OCI-LY7 (cell line): ENCODE data around the gene ECHDC1. TPM values are rescaled to one million over a fixed set of nuclear protein-coding genes. Genes with fewer than 3 reads are reported as not detected.

Experiments used
- BruUV-seq: library from RNA; stranded (reverse); fragments of 400-500 nt; replicated peaks from 2 replicates; lab custom pipeline; 2021; lab: Mats Ljungman, UMichigan
- CTCF ChIA-PET: fragments of 300-600 bp; sonication (Branson Sonifier 250); formaldehyde crosslinking; loops from one replicate; lab custom pipeline; 2022; ENCODE audit warnings: antibody characterized with exemption; ENCODE audit not compliant: unreplicated experiment; lab: Charles Lee
- POLR2A ChIA-PET: fragments of 300-600 bp; sonication (Branson Sonifier 250); formaldehyde crosslinking; loops from one replicate; lab custom pipeline; 2022; ENCODE audit warnings: antibody characterized with exemption; lab: Charles Lee
- DNase-seq: peaks from one replicate; pipeline ENCODE4 v3.0.0-alpha.2; 2015; ENCODE audit warnings: low spot score
- H2AFZ ChIP-seq: fragments of 200-600 bp; sonication (generic), shearing (Covaris generic); 2 replicates; pipeline ENCODE4 v1.6.1; 2014; ENCODE audit warnings: mild to moderate bottlenecking, antibody characterized with exemption, low read length, moderate library complexity
- H3K27ac ChIP-seq: fragments of 200-600 bp; sonication (generic); 2 replicates; pipeline ENCODE4 v1.5.1; 2014; ENCODE audit warnings: mixed run types, low read depth, mild to moderate bottlenecking, moderate library complexity, low read length, inconsistent platforms; ENCODE audit not compliant: poor library complexity, severe bottlenecking
- H3K36me3 ChIP-seq: fragments of 200-600 bp; sonication (generic); 2 replicates; pipeline ENCODE4 v1.6.1; 2014; ENCODE audit warnings: mild to moderate bottlenecking, antibody characterized with exemption, low read length, moderate library complexity, mixed read lengths; ENCODE audit not compliant: insufficient read depth
- H3K4me1 ChIP-seq: fragments of 200-600 bp; sonication (generic); 2 replicates; pipeline ENCODE4 v1.5.1; 2014; ENCODE audit warnings: mild to moderate bottlenecking, low read length; ENCODE audit not compliant: insufficient read depth, poor library complexity, severe bottlenecking
- H3K4me2 ChIP-seq: fragments of 200-600 bp; sonication (generic); 2 replicates; pipeline ENCODE4 v1.6.1; 2014; ENCODE audit warnings: mild to moderate bottlenecking, low read length
- H3K4me3 ChIP-seq: fragments of 200-600 bp; sonication (generic); 2 replicates; pipeline ENCODE4 v1.5.1; 2014; ENCODE audit warnings: mild to moderate bottlenecking, low read depth, low read length; ENCODE audit not compliant: poor library complexity, severe bottlenecking
- H3K79me2 ChIP-seq: fragments of 200-600 bp; sonication (generic); 2 replicates; pipeline ENCODE4 v1.6.1; 2016; ENCODE audit warnings: low read depth, mild to moderate bottlenecking, low read length, moderate library complexity, mixed read lengths; ENCODE audit not compliant: insufficient read depth
- H3K9me2 ChIP-seq: fragments of 200-600 bp; sonication (generic); 2 replicates; pipeline ENCODE4 v1.6.1; 2016; ENCODE audit warnings: mild to moderate bottlenecking, low read length, mixed read lengths; ENCODE audit not compliant: insufficient read depth
- H3K9me3 ChIP-seq: fragments of 200-600 bp; sonication (generic); 2 replicates; pipeline ENCODE4 v1.6.1; 2014; ENCODE audit warnings: mild to moderate bottlenecking, mixed run types, low read length, mixed read lengths
- H4K20me1 ChIP-seq: fragments of 200-600 bp; sonication (generic); 2 replicates; pipeline ENCODE4 v1.6.1; 2014; ENCODE audit warnings: mild to moderate bottlenecking, antibody characterized with exemption, low read length, moderate library complexity, mixed read lengths; ENCODE audit not compliant: insufficient read depth
- EZH2phosphoT487 ChIP-seq: fragments of 200-600 bp; sonication (generic); IDR thresholded peaks from 2 replicates; pipeline ENCODE4 v1.6.1; 2018; ENCODE audit warnings: low read depth, borderline replicate concordance, mild to moderate bottlenecking, mixed run types, antibody characterized with exemption, low read length, moderate library complexity, mixed read lengths
- intact Hi-C: fragments of 100-400 bp; cut with micrococcal nuclease; formaldehyde crosslinking; loops from one replicate; pipeline ENCODE4 v1.10.0; 2022; ENCODE audit not compliant: unreplicated experiment
- total RNA-seq, 2 experiments: library from RNA; depleted of rRNA in 1 of 2; stranded (reverse); fragments of >200 nt in 1 of 2; shearing (Covaris generic) in 1 of 2; gene quantifications; 2 replicates each; pipeline ENCODE4 v1.2.3, GENCODE V29; 2014 to 2022
- TF ChIP-seq, protein P1 (sequence below): fragments of 200-600 bp; sonication (generic); conservative IDR thresholded peaks from 2 replicates; pipeline ENCODE4 v1.5.1; 2014; ENCODE audit warnings: mild to moderate bottlenecking, antibody characterized with exemption, low read length, moderate library complexity, mixed read lengths

ECHDC1 gene
- total RNA-seq, 2 experiments from 2014 or later = 18.6 to 41.9 TPM

DNA sequence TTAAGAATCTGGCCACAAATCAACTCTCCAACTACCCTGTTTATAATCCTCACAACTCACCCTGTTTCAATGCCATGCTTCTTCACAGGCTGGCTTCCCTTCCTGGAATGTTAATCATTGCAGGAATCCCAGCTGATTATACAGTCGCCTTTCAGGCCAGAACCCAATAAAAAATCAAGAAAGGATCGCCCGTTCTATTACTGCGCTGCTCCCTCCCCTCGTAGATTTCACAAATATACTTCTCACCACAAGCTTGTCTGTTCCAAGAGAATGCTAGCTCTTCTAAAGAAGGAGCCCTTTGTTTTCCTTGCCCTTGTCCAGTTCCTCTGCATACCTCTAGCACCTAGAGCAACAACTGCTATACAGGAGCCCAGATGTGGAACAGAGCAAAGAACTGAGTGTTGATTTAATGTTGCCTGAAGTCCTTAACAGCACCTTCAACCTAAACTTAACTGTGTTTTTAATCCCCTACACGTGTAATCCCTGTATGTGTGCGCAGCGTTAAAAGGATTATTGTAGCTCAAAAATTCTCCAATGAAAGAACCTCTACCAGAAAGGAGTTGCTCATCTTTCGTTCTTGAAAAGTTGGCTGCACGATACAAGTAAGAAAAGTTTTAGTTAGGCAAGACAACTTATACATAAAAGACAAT lies 988 bp downstream of the ECHDC1 start:
- Histone ChIP-seq H4K20me1 (peaks cover 25% of the 10 kb centered on the region), H3K27ac (peak overlapping the region; percentile 13), H2AFZ (peak overlapping the region; percentile 96), H3K4me1 (peaks cover 20% of the 10 kb centered on the region), H3K9me3 (no peaks in the 10 kb centered on the region), H3K79me2 (peaks cover 37% of the 10 kb centered on the region; the same call in 1 of the 2 replicates), H3K9me2 (no peaks in the 10 kb centered on the region), H3K4me2 (peak overlapping the region; percentile 98), H3K4me3 (peak overlapping the region; percentile 76), H3K36me3 (no peaks in the 10 kb centered on the region)
- TF ChIP-seq, protein P1, sequence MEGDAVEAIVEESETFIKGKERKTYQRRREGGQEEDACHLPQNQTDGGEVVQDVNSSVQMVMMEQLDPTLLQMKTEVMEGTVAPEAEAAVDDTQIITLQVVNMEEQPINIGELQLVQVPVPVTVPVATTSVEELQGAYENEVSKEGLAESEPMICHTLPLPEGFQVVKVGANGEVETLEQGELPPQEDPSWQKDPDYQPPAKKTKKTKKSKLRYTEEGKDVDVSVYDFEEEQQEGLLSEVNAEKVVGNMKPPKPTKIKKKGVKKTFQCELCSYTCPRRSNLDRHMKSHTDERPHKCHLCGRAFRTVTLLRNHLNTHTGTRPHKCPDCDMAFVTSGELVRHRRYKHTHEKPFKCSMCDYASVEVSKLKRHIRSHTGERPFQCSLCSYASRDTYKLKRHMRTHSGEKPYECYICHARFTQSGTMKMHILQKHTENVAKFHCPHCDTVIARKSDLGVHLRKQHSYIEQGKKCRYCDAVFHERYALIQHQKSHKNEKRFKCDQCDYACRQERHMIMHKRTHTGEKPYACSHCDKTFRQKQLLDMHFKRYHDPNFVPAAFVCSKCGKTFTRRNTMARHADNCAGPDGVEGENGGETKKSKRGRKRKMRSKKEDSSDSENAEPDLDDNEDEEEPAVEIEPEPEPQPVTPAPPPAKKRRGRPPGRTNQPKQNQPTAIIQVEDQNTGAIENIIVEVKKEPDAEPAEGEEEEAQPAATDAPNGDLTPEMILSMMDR = no peak
- TF ChIP-seq EZH2phosphoT487 = no peak
- intact Hi-C loops = loop anchor here (2.0 to 10.0 kb wide), 3 partner anchors 40 to 1548 kb away; partner anchors contain the start of genes NCOA7 and RNF146
- ChIA-PET POLR2A (interaction anchor here (0.7 to 2.6 kb wide), 6 partner anchors 9 to 76 kb away, joined by 3 to 17 read pairs (median 4); partner anchors contain the start of gene RNF146), CTCF (interaction anchor here (0.8 to 1.2 kb wide), 2 partner anchors 10 to 174 kb away, joined by 3 to 5 read pairs; no protein-coding TSS in a partner anchor)
- DNase-seq = peak; percentile 9
- BruUV-seq = TSS peak; percentile 71

DNA sequence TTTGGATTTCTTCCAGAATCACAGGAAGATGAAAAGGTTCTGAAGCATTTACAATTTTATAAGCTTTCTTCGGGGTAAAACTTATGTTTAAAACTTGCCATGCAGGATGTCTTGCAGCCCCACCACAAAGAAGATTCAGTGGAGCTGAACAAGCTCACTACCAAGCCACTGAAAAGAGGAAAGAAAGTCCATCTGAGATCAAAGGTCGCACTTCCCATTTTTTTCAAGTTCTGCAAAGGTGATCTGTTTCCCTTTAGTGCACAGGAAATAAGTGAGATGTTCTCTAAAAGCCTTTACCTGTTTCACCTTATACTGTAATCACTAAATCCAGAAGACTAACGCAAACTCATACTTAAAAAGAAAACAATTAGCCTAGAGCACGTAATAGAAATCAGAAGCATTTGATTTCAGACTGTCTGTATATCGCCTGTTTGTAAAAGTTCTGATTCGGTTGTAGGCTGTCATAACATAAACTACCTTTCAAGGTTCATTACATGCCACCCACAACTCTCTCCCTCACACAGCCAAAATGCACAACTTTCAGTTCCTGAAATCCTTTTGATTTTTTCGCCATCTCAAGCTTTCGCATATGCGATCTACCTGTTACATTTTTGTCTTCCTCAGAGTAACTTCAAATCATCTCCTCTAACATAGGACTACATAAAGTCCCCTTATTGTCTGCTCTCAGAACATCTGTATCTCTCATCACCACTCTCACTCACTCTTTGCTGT lies 1.8 kb downstream of the ECHDC1 start:
- Histone ChIP-seq H3K4me3 (peak overlapping the region; percentile 76), H3K9me2 (no peaks in the 10 kb centered on the region), H3K79me2 (peaks cover 37% of the 10 kb centered on the region; the same call in 1 of the 2 replicates), H3K27ac (peak overlapping the region; percentile 13), H3K4me1 (peaks cover 20% of the 10 kb centered on the region), H3K4me2 (peak overlapping the region; percentile 98), H3K9me3 (no peaks in the 10 kb centered on the region), H2AFZ (no peak overlapping the region), H3K36me3 (no peaks in the 10 kb centered on the region), H4K20me1 (peaks cover 26% of the 10 kb centered on the region)
- peak; percentile 55 for DNase-seq
- TF ChIP-seq, protein P1 = no peak
- intact Hi-C loops = loop anchor here (2.0 to 10.0 kb wide), 3 partner anchors 39 to 1547 kb away; partner anchors contain the start of genes NCOA7 and RNF146
- no TSS peak for BruUV-seq
- POLR2A ChIA-PET = interaction anchor here (0.5 to 2.6 kb wide), 10 partner anchors 8 to 1385 kb away, joined by 3 to 17 read pairs (median 4); partner anchors contain the start of genes HINT3 and RNF146
- CTCF ChIA-PET = interaction anchor here (0.8 to 1.2 kb wide), 2 partner anchors 9 to 175 kb away, joined by 3 to 5 read pairs; no protein-coding TSS in a partner anchor
